ENCODE results near the gene CTU1. TPM values are rescaled to one million over a fixed set of nuclear protein-coding genes. Genes with fewer than 3 reads are reported as not detected.

Gene CTU1
- total and polyA plus RNA-seq, 10 of the 15 experiments (the other 5 are each of a cell fraction or from before 2014, with no cell fraction given): 0.02 to 10.5 (median 3.0) TPM; not detected in 1

GRCh38 chr19:51150627-51151026 is 42.4 kb upstream of the CTU1 start:
- Histone ChIP-seq H3K4me3 (no peak overlapping the region), H3K9ac (ENCODE audit: control insufficient read depth, insufficient read depth, low read length) (no peak overlapping the region), H2AFZ (ENCODE audit: control insufficient read depth, low read depth, low read length) (no peak overlapping the region), H3K27ac (ENCODE audit: control insufficient read depth, insufficient read depth) (no peak overlapping the region), H3K79me2 (ENCODE audit: control insufficient read depth, insufficient read depth, low read length) (no peaks in the 10 kb centered on the region), H4K20me1 (ENCODE audit: control insufficient read depth, insufficient read depth) (no peaks in the 10 kb centered on the region), H3K9me3 (replicated peaks; ENCODE audit: control insufficient read depth, insufficient read depth, low read length) (no peaks in the 10 kb centered on the region), H3K4me2 (ENCODE audit: control insufficient read depth, insufficient read depth) (no peak overlapping the region), H3K4me1 (ENCODE audit: control insufficient read depth, insufficient read depth, low read length) (no peaks in the 10 kb centered on the region), H3K36me3 (ENCODE audit: control insufficient read depth in 2 of 2, insufficient read depth in 2 of 2, low read length in 1 of 2) (no peaks in the 10 kb centered on the region), H3K27me3 (replicated peaks in 1 of 2; ENCODE audit: control insufficient read depth in 2 of 2, insufficient read depth in 2 of 2, low read length in 1 of 2) (peaks cover 3 to 7% of the 10 kb centered on the region in 2 experiments)
- in situ Hi-C loops (cut with MboI) (no loop called here), intact Hi-C loops (cut with micrococcal nuclease; ENCODE audit: unreplicated experiment) (no loop called here)
- WGBS (ENCODE audit: insufficient coverage, insufficient replicate concordance, low lambda C conversion rate, missing lambda C conversion rate): 10% methylated on average over 3 of the region's 3 CpGs
- ChIA-PET SMC1A (ENCODE audit: uncharacterized antibody, unreplicated experiment) (no interaction called here), POLR2A (no interaction called here), CTCF (interaction anchor here (0.5 to 3.8 kb wide), 2 partner anchors 7 to 9 kb away, joined by 3 to 21 read pairs; no protein-coding TSS in a partner anchor), RAD21 (ENCODE audit: unreplicated experiment) (no interaction called here)
- ATAC-seq (no peak), DNase-seq (ENCODE audit: low read depth, low spot score) (no peak), FAIRE-seq (no peak)
- no TSS peak for BruUV-seq (replicated peaks)
- no peak for TF ChIP-seq NR2C1 (IDR thresholded peaks at IDR 0.05)
- TF ChIP-seq IKZF1 (conservative IDR thresholded peaks at IDR 0.05): no peak
- no peak for TF ChIP-seq ZBED1 (IDR thresholded peaks at IDR 0.05; ENCODE audit: borderline replicate concordance)
- no peak for TF ChIP-seq KLF5 (IDR thresholded peaks at IDR 0.05; ENCODE audit: partially characterized antibody)
- no peak for TF ChIP-seq CREM (IDR thresholded peaks at IDR 0.05; ENCODE audit: low read depth)
- no peak for TF ChIP-seq RAD21 (IDR thresholded peaks at IDR 0.05; ENCODE audit: insufficient read depth, low read depth, low read length)
- TF ChIP-seq SIN3A (IDR thresholded peaks at IDR 0.05; ENCODE audit: low read depth, low read length): no peak
- TF ChIP-seq TBL1XR1 (IDR thresholded peaks at IDR 0.05; ENCODE audit: low read depth, low read length): no peak
- no peak for TF ChIP-seq SRF (IDR thresholded peaks at IDR 0.05; ENCODE audit: low read depth in 2 of 2, low read length in 2 of 2)

GRCh38 chr19:51148580-51148979 is 40.4 kb upstream of the CTU1 start:
- ATAC-seq: no peak
- H3K27ac ChIP-seq (ENCODE audit: control insufficient read depth, insufficient read depth): no peak overlapping the region
- ChIA-PET RAD21 (ENCODE audit: unreplicated experiment) (no interaction called here), POLR2A (no interaction called here), SMC1A (ENCODE audit: uncharacterized antibody, unreplicated experiment) (interaction anchor here (0.9 kb wide), 1 partner anchor 112 kb away, joined by 4 read pairs; no protein-coding TSS in a partner anchor), CTCF (interaction anchor here (1.1 to 3.8 kb wide), 2 partner anchors 9 to 14 kb away, joined by 3 to 21 read pairs; no protein-coding TSS in a partner anchor)
- no peaks in the 10 kb centered on the region for H3K9me3 ChIP-seq (replicated peaks; ENCODE audit: control insufficient read depth, insufficient read depth, low read length)
- intact Hi-C loops (cut with micrococcal nuclease; ENCODE audit: unreplicated experiment) (no loop called here), in situ Hi-C loops (cut with MboI) (no loop called here)
- H4K20me1 ChIP-seq (ENCODE audit: control insufficient read depth, insufficient read depth): no peaks in the 10 kb centered on the region
- no peak overlapping the region for H3K9ac ChIP-seq (ENCODE audit: control insufficient read depth, insufficient read depth, low read length)
- 1% methylated on average over 3 of the region's 3 CpGs for WGBS (ENCODE audit: insufficient coverage, insufficient replicate concordance, low lambda C conversion rate, missing lambda C conversion rate)
- peaks cover 0 to 4% of the 10 kb centered on the region in 2 experiments; a peak in 3 of 4 replicates for H3K27me3 ChIP-seq (replicated peaks in 1 of 2; ENCODE audit: control insufficient read depth in 2 of 2, insufficient read depth in 2 of 2, low read length in 1 of 2)
- no peaks in the 10 kb centered on the region for H3K4me1 ChIP-seq (ENCODE audit: control insufficient read depth, insufficient read depth, low read length)
- no peak for FAIRE-seq
- no peaks in the 10 kb centered on the region for H3K36me3 ChIP-seq (ENCODE audit: control insufficient read depth in 2 of 2, insufficient read depth in 2 of 2, low read length in 1 of 2)
- BruUV-seq (replicated peaks): no TSS peak
- no peak for TF ChIP-seq USF1 (IDR thresholded peaks at IDR 0.05; ENCODE audit: borderline replicate concordance, extremely low read length, insufficient read depth, low read depth, low read length)
- no peak for TF ChIP-seq PRDM15 (CRISPR knock-in tag; IDR thresholded peaks at IDR 0.05)
- no peak for TF ChIP-seq STAT1 (conservative IDR thresholded peaks at IDR 0.05)
- no peak for TF ChIP-seq ZNF207 (IDR thresholded peaks at IDR 0.05; ENCODE audit: borderline replicate concordance)
- no peak overlapping the region for H3K4me2 ChIP-seq (ENCODE audit: control insufficient read depth, insufficient read depth)
- DNase-seq (ENCODE audit: low read depth, low spot score): no peak
- H3K79me2 ChIP-seq (ENCODE audit: control insufficient read depth, insufficient read depth, low read length): no peaks in the 10 kb centered on the region
- no peak overlapping the region for H3K4me3 ChIP-seq
- no peak overlapping the region for H2AFZ ChIP-seq (ENCODE audit: control insufficient read depth, low read depth, low read length)

Measured in GM12878 (cell line).